SK-N-SH treated with all-trans-retinoic acid at 6 μM for 48 hours (cell line): Measurements from ENCODE around the gene SP2.

ENCODE experiments used
- BACH2 ChIP-seq: fragments of 250-450 bp; sonication (Bioruptor Pico); IDR thresholded peaks from 2 replicates; pipeline ENCODE4 v1.9.0; 2021; ENCODE audit warnings: mild to moderate bottlenecking, borderline replicate concordance
- CSDC2 ChIP-seq: fragments of 250-450 bp; sonication (Bioruptor Pico); IDR thresholded peaks from 2 replicates; pipeline ENCODE4 v1.5.0; 2020; ENCODE audit warnings: mild to moderate bottlenecking, moderate library complexity
- PATZ1 ChIP-seq: fragments of 250-450 bp; sonication (Bioruptor Pico); IDR thresholded peaks from 2 replicates; pipeline ENCODE4 v1.8.0; 2020; ENCODE audit warnings: mild to moderate bottlenecking, moderate library complexity, borderline replicate concordance
- RARB ChIP-seq: fragments of 250-450 bp; sonication (Bioruptor Pico); IDR thresholded peaks from 2 replicates; pipeline ENCODE4 v1.8.0; 2021; ENCODE audit warnings: mild to moderate bottlenecking, moderate library complexity
- TCF4 ChIP-seq: fragments of 250-450 bp; sonication (Bioruptor Pico); IDR thresholded peaks from 2 replicates; pipeline ENCODE4 v1.8.0; 2021; ENCODE audit warnings: mild to moderate bottlenecking, moderate library complexity, borderline replicate concordance
- ZFP3 ChIP-seq: fragments of 250-450 bp; sonication (Bioruptor Pico); IDR thresholded peaks from 2 replicates; pipeline ENCODE4 v1.5.0; 2020; ENCODE audit warnings: mild to moderate bottlenecking, moderate library complexity
- ZFP30 ChIP-seq: fragments of 450-650 bp; formaldehyde crosslinking; IDR thresholded peaks from 2 replicates; pipeline ENCODE4 v1.5.0; 2022; ENCODE audit warnings: mild to moderate bottlenecking, moderate library complexity
- TF ChIP-seq, protein P1 (sequence below): fragments of 250-450 bp; sonication (Bioruptor Pico); IDR thresholded peaks from 2 replicates; pipeline ENCODE4 v1.8.0; 2021; ENCODE audit warnings: low read depth, mild to moderate bottlenecking, moderate library complexity, borderline replicate concordance

DNA sequence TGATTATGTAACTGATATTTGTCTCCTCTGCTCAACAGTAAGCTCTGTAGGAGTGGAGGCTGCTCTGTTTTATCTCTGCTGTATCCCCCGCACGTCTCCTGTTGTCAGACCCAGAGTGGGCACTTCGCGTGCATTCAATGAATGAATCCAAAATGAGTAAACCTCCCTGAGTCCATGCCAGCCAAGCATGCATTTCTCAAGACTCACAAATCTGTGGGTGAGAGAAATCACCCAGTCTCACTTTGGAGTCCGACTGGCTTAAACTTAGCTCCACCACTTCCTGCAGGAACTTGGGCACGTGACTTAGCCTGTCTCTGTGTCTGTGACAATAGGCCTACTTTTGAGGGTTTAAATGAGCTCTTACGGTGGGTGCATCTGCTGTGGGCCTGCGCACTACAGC is 49.0 kb downstream of the SP2 start:
- TF ChIP-seq ZFP3 (CRISPR knock-in tag) (no peak), CSDC2 (CRISPR knock-in tag) (no peak), ZFP30 (CRISPR knock-in tag) (no peak), PATZ1 (no peak), RARB (no peak), TCF4 (no peak), BACH2 (CRISPR knock-in tag) (no peak)
- TF ChIP-seq, protein P1, sequence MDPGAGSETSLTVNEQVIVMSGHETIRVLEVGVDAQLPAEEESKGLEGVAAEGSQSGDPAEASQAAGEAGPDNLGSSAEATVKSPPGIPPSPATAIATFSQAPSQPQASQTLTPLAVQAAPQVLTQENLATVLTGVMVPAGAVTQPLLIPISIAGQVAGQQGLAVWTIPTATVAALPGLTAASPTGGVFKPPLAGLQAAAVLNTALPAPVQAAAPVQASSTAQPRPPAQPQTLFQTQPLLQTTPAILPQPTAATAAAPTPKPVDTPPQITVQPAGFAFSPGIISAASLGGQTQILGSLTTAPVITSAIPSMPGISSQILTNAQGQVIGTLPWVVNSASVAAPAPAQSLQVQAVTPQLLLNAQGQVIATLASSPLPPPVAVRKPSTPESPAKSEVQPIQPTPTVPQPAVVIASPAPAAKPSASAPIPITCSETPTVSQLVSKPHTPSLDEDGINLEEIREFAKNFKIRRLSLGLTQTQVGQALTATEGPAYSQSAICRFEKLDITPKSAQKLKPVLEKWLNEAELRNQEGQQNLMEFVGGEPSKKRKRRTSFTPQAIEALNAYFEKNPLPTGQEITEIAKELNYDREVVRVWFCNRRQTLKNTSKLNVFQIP: no peak
